ENCODE results near the gene CAAP1. TPM values are rescaled to one million over a fixed set of nuclear protein-coding genes. Genes with fewer than 3 reads are reported as not detected.
"Not testable (repeated sequence)": the region's sequence is repeated elsewhere in the genome, so short reads cannot be mapped to it uniquely, and the experiment has no call there.

CAAP1 gene
- polyA plus RNA-seq, 3 donors: 5.4 to 7.6 (median 6.1) TPM

DNA sequence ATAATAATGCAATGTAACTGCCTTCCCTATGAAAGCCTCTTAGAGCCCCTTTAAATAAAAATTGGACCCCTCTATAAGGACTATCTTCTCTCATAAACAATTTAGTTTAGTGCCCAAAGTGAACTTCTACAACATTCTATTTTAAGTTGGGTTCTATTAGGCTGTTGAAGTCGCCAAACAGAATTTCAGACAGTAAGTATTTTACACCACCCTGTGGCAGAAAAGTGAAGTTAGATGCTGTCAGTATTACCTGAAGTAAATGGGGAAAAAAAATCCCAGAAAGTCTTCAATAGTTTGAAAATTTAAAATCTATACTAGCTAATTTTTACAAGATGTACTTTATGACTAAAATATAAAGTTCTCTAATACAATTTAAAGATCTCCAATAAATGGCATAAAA lies 29.5 kb downstream of the CAAP1 start:
- 53 to 66% (median 61%) methylated on average over 1 of the region's 1 CpG for WGBS, 3 donors
- no peak overlapping the region for H3K27ac ChIP-seq (ENCODE audit: low read depth, low read length)

DNA sequence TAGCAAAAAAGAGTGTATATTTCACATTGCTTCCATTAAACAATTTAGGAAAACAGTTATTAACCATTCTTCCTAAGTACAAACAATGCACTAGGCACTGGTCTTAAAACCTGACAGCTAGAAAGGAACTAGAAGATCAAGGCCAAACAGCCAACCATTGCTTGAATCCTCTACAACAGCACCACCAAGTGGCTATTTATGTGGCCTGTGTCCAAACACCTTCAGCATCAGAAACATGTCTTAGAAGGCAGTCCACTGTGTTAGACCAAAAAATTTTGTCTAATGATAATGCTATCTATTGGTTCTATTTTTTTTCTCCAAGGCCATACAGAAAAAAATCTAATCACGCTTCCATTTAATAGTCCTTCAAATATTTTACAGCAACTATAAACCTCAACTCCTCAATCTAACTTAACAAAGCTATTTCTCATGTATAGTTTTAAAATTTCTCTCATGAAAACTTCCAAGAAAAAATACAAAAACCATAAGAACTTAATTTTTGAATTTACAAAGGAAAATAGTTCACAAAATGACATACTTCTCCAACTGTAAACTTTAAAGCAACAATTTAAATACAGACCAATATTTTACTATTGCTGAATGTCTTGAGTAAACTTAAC lies 36.1 kb downstream of the CAAP1 start:
- 91 to 94% (median 93%) methylated on average over 1 of the region's 1 CpG for WGBS, 3 donors
- H3K27ac ChIP-seq (ENCODE audit: low read depth, low read length): no peak overlapping the region

DNA sequence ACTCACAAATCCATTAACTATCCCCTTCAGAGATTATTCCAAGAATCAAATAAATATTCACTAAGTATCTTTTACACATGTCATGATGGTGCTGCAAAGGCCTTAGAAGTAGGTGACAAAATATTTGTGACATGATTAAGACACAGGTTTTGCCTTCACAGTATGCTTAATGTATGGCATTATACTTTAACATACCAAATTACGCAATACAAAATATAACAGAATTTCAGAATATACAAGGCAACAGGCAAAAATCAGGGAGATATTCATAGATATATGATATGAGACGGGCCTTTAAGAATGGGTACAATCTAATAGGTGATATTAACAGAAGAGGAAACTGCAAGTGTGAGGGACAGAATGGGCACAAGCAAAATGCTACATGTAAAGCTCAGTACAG lies 41.6 kb downstream of the CAAP1 start:
- WGBS, 3 donors: 93 to 99% (median 97%) methylated on average over 2 of the region's 2 CpGs
- no peak overlapping the region for H3K27ac ChIP-seq (ENCODE audit: low read depth, low read length)

DNA sequence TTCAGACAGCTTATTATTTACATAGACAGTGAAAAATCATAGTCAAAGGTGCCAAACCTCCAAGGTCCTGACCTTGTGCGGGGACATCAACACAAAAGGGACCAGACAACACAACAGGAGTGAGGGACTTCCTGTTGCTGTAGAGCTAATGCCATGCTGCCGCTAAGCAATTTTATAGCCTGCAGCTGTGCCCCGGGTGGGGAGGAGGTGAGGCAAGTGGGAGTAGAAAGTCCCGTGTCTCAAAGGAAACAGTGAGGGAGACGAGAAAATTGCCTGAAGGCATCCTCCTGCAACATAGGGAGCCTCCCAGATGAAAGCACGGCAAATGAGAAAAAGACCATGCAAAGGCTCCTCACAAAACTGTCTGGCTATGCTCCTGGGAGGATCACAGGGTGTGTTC lies 58.8 kb downstream of the CAAP1 start:
- WGBS, 3 donors: 30 to 78% (median 44%) methylated on average over 6 of the region's 6 CpGs

DNA sequence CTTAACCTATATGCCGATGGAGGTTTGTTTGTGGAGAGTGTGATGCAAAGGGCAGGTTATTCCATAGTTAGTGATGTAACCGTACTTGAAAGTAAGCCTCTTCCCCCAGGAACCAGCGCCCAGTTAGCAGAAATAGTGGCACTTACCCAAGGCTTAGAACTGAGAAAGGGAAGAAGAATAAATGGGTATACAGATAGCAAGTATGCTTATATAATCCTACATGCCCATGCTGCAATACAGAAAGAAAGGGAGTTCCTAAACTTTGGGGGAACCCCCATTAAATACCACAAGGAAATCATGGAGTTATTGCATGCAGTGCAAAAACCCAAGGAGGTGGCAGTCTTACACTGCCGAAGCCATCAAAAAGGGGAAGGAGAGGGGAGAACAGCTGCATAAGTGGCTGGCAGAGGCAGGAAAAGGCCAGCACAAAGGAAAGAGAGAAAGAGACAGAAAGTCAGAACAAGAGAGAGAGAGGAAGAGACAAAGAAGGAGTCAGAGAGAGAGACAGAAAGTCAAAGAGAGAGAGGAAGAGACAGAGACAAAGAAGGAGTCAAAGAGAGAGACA lies 64.1 kb downstream of the CAAP1 start:
- H3K27ac ChIP-seq (ENCODE audit: low read depth, low read length): not testable (repeated sequence)
- WGBS, 3 donors: 55 to 79% (median 72%) methylated on average over 4 of the region's 4 CpGs

More for the DNA sequence above, 58.8 kb downstream of the CAAP1 start:
- no peak overlapping the region for H3K27ac ChIP-seq (ENCODE audit: low read depth, low read length)

DNA sequence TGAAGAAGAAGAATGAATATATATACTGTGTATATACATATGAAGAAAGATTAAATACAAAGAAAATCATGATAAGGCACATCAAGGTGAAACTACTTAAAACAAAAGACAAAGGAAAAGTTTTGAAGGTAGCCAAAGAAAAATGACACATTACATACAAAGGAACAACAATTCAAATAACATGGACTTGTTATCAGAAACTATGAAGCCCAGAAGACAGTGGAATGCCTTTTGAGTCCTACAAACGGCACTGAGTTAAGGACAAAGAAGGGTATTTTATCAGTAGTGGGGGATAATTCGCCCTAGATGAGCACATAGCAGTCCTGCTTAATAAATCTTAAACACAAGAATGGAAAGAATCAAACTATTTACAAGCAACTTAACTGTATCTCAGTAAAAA lies 77.8 kb downstream of the CAAP1 start:
- H3K27ac ChIP-seq (ENCODE audit: low read depth, low read length): no peak overlapping the region
- 58 to 88% (median 78%) methylated on average over 2 of the region's 2 CpGs for WGBS, 3 donors

DNA sequence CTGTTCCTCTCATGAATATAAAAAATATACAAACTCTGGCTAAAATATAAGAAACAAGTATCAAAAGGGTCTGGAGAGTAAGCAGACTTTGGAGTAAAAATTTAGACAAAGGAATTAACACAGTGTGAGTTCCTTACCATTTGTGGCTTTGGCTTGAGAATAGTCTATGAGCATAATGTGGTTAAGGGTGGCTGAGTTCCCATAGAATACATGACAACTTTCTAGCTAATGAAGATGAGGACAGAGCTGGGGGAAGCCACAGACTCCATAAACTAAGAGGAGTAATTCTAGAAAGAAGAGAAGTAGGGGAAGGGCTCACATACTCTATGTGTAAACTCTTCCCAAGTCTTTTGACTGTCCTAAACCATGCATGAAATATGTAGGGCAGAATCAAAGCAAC lies 79.4 kb downstream of the CAAP1 start:
- no peak overlapping the region for H3K27ac ChIP-seq (ENCODE audit: low read depth, low read length)

DNA sequence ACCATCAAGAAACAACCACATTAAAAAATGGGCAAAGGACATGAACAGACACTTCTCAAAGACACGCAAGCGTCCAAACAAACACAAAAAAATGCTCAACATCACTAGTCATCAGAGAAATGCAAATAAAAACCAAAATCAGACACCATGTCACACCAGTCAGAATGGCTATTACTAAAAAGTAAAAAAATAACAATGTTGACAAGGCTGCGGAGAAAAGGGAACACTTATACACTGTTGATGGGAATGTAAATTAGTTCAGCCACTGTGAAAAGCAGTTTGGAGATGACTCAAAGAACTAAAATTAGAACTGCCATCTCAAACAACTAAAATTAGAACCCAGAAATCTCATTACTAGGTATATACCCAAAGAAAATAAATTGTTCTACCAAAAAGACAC lies 80.4 kb downstream of the CAAP1 start:
- 91 to 95% (median 94%) methylated on average over 3 of the region's 3 CpGs for WGBS, 3 donors
- no peak overlapping the region for H3K27ac ChIP-seq (ENCODE audit: low read depth, low read length)

DNA sequence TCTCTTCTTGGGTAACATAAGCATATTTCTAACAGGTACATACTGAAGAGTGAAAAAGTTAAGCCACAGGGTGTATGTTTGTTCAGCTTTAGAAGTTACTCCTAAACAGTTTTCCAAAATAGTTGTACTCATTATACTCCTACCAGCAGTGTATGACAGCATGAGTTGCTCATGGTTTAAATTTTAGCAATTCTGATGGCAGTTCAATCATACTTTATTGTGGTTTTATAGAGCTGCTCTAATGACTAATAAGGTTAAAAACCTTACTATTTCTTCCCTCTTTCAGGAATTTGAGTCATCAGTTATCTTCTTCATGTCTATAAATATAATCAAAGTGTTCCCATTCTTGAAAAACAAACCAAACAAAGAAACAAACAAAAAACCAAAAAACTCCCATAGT lies 81.5 kb downstream of the CAAP1 start:
- no peak overlapping the region for H3K27ac ChIP-seq (ENCODE audit: low read depth, low read length)

DNA sequence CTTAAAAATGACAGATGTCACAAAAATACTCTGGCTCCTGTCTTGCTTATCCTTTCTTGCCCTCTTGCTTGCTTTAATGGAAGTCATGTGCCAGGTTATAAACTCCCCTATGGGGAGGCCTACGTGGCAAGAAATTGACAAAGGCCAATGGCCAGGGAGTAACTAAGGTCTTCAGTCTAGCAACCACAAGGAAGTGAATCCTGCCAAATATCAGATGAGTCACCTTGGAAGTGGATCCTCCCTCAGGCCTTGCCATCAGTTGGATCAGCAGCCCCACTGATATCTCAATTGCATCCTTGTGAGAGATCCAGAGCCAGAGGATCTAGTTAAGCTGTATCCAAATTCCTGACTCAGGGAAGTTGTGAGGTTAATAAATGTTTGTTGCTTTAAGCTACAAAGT lies 82.8 kb downstream of the CAAP1 start:
- 49 to 79% (median 53%) methylated on average over 1 of the region's 1 CpG for WGBS, 3 donors
- no peak overlapping the region for H3K27ac ChIP-seq (ENCODE audit: low read depth, low read length)

DNA sequence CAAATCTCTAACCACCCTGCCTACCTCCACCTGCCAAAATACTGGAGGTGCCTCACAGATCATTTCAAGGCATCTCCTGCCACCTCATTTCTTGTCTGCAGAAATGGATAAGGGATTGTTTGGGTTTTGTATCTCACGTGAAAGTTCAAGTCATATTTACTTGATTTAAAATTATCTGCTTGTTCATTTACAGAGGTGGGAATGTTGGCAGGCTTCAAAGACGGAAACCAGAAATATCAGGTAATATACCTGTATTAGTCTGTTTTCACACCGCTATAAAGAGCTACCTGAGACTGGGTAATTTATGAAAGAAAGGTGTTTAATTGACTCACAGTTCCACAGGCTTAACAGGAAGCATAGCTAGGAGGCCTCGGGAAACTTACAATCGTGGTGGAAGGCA lies 85.4 kb downstream of the CAAP1 start:
- no peak overlapping the region for H3K27ac ChIP-seq (ENCODE audit: low read depth, low read length)
- 54 to 78% (median 75%) methylated on average over 5 of the region's 5 CpGs for WGBS, 3 donors

DNA sequence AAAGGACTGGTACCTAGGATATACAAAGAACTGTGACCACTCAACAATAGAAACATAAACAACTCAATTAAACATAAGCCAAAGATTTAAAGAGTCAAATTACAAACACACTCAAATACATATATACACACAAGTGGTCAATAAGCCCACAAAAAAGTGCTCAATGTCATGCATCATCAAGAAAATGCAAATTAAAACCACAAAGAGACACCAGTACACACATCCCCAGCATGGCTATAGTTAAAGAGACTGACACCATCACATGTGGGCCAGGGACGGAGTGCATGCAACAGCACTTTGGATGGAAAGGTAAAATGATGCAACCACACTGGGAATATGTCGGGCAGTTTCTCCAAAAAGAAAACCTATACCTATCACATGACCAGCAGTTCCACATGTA lies 89.7 kb downstream of the CAAP1 start:
- H3K27ac ChIP-seq (ENCODE audit: low read depth, low read length): no peak overlapping the region
- WGBS, 3 donors: 87 to 91% (median 88%) methylated on average over 2 of the region's 2 CpGs

DNA sequence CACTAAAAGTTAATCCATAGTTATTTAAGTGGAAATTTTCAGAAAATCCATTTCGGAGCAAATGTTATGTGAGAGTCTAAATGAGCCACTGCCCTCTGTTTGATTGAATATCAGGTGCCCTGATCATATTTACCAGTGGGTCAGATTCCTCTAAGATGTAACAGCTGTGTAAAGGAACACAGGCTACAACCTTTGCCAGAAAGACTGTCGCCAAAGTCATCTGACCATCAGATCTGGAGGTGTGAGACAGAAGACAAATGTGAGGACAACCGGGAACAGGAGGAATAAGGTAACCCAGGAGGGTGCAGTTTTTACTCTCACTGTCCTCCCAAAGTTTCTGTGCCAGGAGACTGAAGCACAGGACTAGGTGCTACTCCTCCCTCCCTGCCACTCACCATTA lies 90.8 kb downstream of the CAAP1 start:
- 55 to 81% (median 71%) methylated on average over 3 of the region's 3 CpGs for WGBS, 3 donors
- no peak overlapping the region for H3K27ac ChIP-seq (ENCODE audit: low read depth, low read length)

DNA sequence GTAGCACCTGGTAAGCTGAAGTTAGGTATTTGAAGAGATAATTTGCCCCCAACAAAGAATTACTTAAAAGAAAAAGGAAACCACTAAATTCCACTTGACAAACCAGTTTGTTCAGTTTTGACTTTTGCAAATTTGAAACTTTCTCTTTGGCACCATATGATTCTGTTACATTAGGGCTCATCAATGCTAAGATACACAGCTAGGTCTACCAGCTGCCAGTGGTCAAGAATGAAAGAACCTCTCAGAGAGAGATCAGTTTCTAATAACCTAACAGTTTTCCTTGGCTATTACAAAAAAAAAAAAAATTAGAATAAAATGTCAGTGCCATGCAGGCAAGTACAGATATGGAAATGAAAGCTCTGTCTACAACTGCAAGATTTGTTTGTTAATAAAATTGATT lies 92.3 kb downstream of the CAAP1 start:
- no peak overlapping the region for H3K27ac ChIP-seq (ENCODE audit: low read depth, low read length)

DNA sequence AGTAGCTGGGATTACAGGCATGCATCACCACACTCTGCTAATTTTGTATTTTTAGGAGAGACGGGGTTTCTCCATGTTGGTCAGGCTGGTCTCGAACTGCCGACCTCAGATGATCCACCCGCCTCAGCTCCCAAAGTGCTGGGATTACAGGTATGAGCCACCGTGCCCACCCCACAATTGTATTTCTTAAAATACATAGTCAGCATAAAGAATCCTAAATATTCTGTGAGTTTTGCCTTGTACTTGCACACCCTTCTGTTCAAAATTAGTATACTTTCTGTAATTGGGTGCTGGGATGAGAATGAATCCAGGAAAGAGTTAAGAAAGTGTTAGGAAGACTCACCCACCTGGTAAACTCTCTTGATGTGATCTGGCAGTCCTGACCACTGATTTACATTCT lies 101.3 kb downstream of the CAAP1 start:
- H3K27ac ChIP-seq (ENCODE audit: low read depth, low read length): no peak overlapping the region
- WGBS, 3 donors: 90 to 93% (median 92%) methylated on average over 5 of the region's 5 CpGs

Other genes with a start within 250 kb of the CAAP1 start
- 10 to 100 TPM in 2 of 3 donors, 1 to 10 TPM in 1; 10.0 to 15.5 (median 14.3) TPM for gene PLAA, start 54.4 kb upstream of the CAAP1 start, polyA plus RNA-seq
- gene IFT74, start 63.6 kb upstream of the CAAP1 start, polyA plus RNA-seq: 1 to 10 TPM; 3.6 to 6.3 (median 3.7) TPM
- not detected for gene LRRC19, start 112.9 kb upstream of the CAAP1 start, polyA plus RNA-seq
- gene TEK, start 216.4 kb upstream of the CAAP1 start, polyA plus RNA-seq: 10 to 100 TPM in 1 of 3 donors, 1 to 10 TPM in 2; 2.5 to 18.2 (median 7.4) TPM